ENCODE data around the gene GLO1. TPM values are rescaled to one million over a fixed set of nuclear protein-coding genes. Genes with fewer than 3 reads are reported as not detected.

GLO1 gene
- polyA plus RNA-seq, 1 of the 3 experiments (the other 2 are of a cell fraction): 47.1 TPM

GRCh38 chr6:38724343-38724742 is 21.4 kb upstream of the GLO1 start:
- CTCF ChIA-PET: interaction anchor here (0.8 kb wide), 1 partner anchor 154 kb away, joined by 3 read pairs; no protein-coding TSS in a partner anchor
- Histone ChIP-seq H3K79me2 (ENCODE audit: insufficient read depth) (no peaks in the 10 kb centered on the region), H3K4me1 (ENCODE audit: control insufficient read depth in 1 of 2, insufficient read depth in 2 of 2, low read depth in 1 of 2, low read length in 1 of 2) (peaks cover 0 to 3% of the 10 kb centered on the region in 2 experiments; a peak in 2 of 4 replicates), H3K4me2 (no peak overlapping the region), H3K4me3 (ENCODE audit: low read depth in 2 of 2, low read length in 1 of 2) (no peak overlapping the region), H3K27ac (ENCODE audit: low read depth in 2 of 2, low read length in 1 of 2) (no peak overlapping the region), H3K27me3 (ENCODE audit: insufficient read depth) (no peaks in the 10 kb centered on the region), H3K9ac (no peak overlapping the region), H4K20me1 (ENCODE audit: insufficient read depth) (no peaks in the 10 kb centered on the region), H3K9me3 (no peaks in the 10 kb centered on the region), H3K9me2 (no peaks in the 10 kb centered on the region), H3K36me3 (replicated peaks in 1 of 2; ENCODE audit: control insufficient read depth in 1 of 2, insufficient read depth in 2 of 2, low read length in 1 of 2) (no peaks in the 10 kb centered on the region), H3F3A (replicated peaks; ENCODE audit: insufficient read depth) (no peaks in the 10 kb centered on the region), H2AFZ (ENCODE audit: low read depth) (no peak overlapping the region)
- no peak for TF ChIP-seq CTCF (IDR thresholded peaks at IDR 0.05)
- TF ChIP-seq RXRA (IDR thresholded peaks at IDR 0.05; ENCODE audit: borderline replicate concordance, low read depth): no peak
- no peak for TF ChIP-seq USF1 (IDR thresholded peaks at IDR 0.05; ENCODE audit: borderline replicate concordance, low read depth)
- no peak for TF ChIP-seq NFIC (IDR thresholded peaks at IDR 0.05; ENCODE audit: borderline replicate concordance)
- TF ChIP-seq JUND (IDR thresholded peaks at IDR 0.05): no peak
- TF ChIP-seq FOXM1 (IDR thresholded peaks at IDR 0.05; ENCODE audit: low read depth): no peak
- TF ChIP-seq FOXJ3 (CRISPR knock-in tag; IDR thresholded peaks at IDR 0.05): no peak
- TF ChIP-seq SIN3A (IDR thresholded peaks at IDR 0.05; ENCODE audit: borderline replicate concordance, low read depth, low read length): no peak
- TF ChIP-seq YY1 (IDR thresholded peaks at IDR 0.05; ENCODE audit: low read depth): no peak
- no peak for TF ChIP-seq TEAD4 (IDR thresholded peaks at IDR 0.05; ENCODE audit: borderline replicate concordance, insufficient read depth)
- no peak for TF ChIP-seq PBX3 (IDR thresholded peaks at IDR 0.05)
- TF ChIP-seq GABPA (IDR thresholded peaks at IDR 0.05; ENCODE audit: low read depth): no peak
- TF ChIP-seq USF2 (IDR thresholded peaks at IDR 0.05; ENCODE audit: borderline replicate concordance, low read depth, low read length): no peak
- TF ChIP-seq IRF3 (IDR thresholded peaks at IDR 0.05; ENCODE audit: low read depth, low read length): no peak
- TF ChIP-seq GATA2 (CRISPR knock-in tag; IDR thresholded peaks at IDR 0.05): no peak
- POLR2A ChIA-PET: no interaction called here
- no peak for DNase-seq
- WGBS (ENCODE audit: low lambda C conversion rate): 74% methylated on average over 5 of the region's 5 CpGs
